OCI-LY7 (cell line): ENCODE measurements around the gene ITPKB.

Experiments
- EZH2phosphoT487 ChIP-seq: fragments of 200-600 bp; sonication (generic); IDR thresholded peaks from 2 replicates; pipeline ENCODE4 v1.6.1; 2018; ENCODE audit warnings: low read depth, borderline replicate concordance, mild to moderate bottlenecking, mixed run types, antibody characterized with exemption, low read length, moderate library complexity, mixed read lengths
- TF ChIP-seq, protein P1 (sequence below): fragments of 200-600 bp; sonication (generic); conservative IDR thresholded peaks from 2 replicates; pipeline ENCODE4 v1.5.1; 2014; ENCODE audit warnings: mild to moderate bottlenecking, antibody characterized with exemption, low read length, moderate library complexity, mixed read lengths

DNA sequence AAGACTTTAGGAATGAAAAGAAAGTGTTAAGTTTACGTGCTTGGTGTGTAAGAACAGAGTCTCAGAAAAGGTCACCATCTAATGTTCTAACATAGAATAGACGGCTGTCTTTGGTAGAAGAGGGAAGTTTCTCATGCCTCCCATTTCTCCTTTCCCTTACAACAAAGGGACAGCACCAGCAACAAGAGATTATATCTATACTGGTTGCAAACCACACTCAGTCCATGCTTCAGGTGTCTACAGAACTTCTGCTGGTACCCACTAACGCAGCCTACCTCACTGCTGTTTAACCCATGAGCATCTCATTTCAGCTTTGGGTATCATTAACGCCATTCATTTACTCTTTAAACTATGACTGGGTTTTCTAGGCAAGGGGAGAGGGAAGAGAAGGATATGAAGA, 9.2 kb upstream of the ITPKB start:
- TF ChIP-seq, protein P1, sequence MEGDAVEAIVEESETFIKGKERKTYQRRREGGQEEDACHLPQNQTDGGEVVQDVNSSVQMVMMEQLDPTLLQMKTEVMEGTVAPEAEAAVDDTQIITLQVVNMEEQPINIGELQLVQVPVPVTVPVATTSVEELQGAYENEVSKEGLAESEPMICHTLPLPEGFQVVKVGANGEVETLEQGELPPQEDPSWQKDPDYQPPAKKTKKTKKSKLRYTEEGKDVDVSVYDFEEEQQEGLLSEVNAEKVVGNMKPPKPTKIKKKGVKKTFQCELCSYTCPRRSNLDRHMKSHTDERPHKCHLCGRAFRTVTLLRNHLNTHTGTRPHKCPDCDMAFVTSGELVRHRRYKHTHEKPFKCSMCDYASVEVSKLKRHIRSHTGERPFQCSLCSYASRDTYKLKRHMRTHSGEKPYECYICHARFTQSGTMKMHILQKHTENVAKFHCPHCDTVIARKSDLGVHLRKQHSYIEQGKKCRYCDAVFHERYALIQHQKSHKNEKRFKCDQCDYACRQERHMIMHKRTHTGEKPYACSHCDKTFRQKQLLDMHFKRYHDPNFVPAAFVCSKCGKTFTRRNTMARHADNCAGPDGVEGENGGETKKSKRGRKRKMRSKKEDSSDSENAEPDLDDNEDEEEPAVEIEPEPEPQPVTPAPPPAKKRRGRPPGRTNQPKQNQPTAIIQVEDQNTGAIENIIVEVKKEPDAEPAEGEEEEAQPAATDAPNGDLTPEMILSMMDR = no peak
- no peak for TF ChIP-seq EZH2phosphoT487
